ENCODE measurements around the gene MYO7A. TPM values are rescaled to one million over a fixed set of nuclear protein-coding genes. Genes with fewer than 3 reads are reported as not detected.

MYO7A gene
- total and polyA plus RNA-seq, 8 donors: 1.4 to 29.2 (median 3.3) TPM

- Histone ChIP-seq H3K4me3 (no peak overlapping the region), H3K27ac (no peak overlapping the region), H3K4me1 (peaks cover 5 to 23% (median 10%) of the 10 kb centered on the region in 4 donors), H3K9me3 (no peaks in the 10 kb centered on the region), H3K36me3 (no peaks in the 10 kb centered on the region), H3K27me3 (peaks cover 0 to 26% (median 7%) of the 10 kb centered on the region in 3 donors)
- whole genome bisulfite sequencing, 5 donors: 64 to 80% (median 79%) methylated on average over 12 of the region's 12 CpGs
- DNase-seq: no peak
- intact Hi-C loops (cut with DNase I; ENCODE audit: low total_unique reads): no loop called here
- no peak for TF ChIP-seq EP300 (IDR thresholded peaks at IDR 0.05)
- no peak for TF ChIP-seq POLR2AphosphoS5 (IDR thresholded peaks at IDR 0.05)
- no peak for TF ChIP-seq CTCF (IDR thresholded peaks at IDR 0.05)
- no peak for TF ChIP-seq POLR2A (IDR thresholded peaks at IDR 0.05)
Measured at GRCh38 chr11:77136784-77137420, 8.9 kb downstream of the MYO7A start.

GRCh38 chr11:77137421-77137820 is 9.4 kb downstream of the MYO7A start:
- no peaks in the 10 kb centered on the region for H3K36me3 ChIP-seq
- TF ChIP-seq EP300 (IDR thresholded peaks at IDR 0.05) (no peak), POLR2AphosphoS5 (IDR thresholded peaks at IDR 0.05) (no peak), CTCF (IDR thresholded peaks at IDR 0.05) (no peak), POLR2A (IDR thresholded peaks at IDR 0.05) (no peak)
- DNase-seq: no peak

DNA sequence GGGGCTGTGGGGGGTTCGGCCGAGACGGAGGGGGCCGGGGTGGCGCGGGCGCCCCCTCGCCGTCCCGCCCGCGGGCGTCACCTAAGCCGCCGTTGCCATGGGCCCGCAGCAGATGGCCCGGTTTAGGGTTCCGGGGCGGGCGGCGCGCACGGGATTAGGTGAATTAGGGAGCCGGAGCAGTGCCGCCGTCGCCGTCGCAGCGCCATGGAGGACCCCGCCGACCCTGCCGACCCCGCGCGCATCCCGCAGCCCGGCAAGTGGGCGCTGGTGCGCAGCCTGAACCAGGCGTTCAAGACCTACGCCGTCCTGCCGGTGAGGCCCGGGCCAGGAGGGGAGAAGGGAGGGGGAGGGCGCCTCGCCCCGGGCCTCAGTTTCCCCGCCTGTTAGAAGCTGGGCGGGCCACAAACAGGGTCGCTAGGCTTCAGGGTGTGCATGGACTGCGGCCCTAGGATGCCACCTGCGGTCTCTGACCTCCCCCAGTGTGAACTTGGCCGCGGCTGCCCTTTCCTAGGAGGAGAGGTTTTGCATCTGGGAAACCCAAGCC is 10.1 kb downstream of the MYO7A start:
- H3K4me3 ChIP-seq: no peak overlapping the region
- peaks cover 5 to 23% (median 10%) of the 10 kb centered on the region in 4 donors for H3K4me1 ChIP-seq
- 31 to 56% (median 47%) methylated on average over 7 to 55 of the region's 55 CpGs for WGBS, 5 donors
- no peaks in the 10 kb centered on the region for H3K36me3 ChIP-seq
- no peak for DNase-seq
- H3K9me3 ChIP-seq: no peaks in the 10 kb centered on the region
- intact Hi-C loops (cut with DNase I; ENCODE audit: low total_unique reads): no loop called here
- no peak overlapping the region for H3K27ac ChIP-seq
- H3K27me3 ChIP-seq: peaks cover 0 to 26% (median 7%) of the 10 kb centered on the region in 3 donors
- TF ChIP-seq CTCF (IDR thresholded peaks at IDR 0.05) (no peak), POLR2AphosphoS5 (IDR thresholded peaks at IDR 0.05) (no peak), POLR2A (IDR thresholded peaks at IDR 0.05) (no peak), EP300 (IDR thresholded peaks at IDR 0.05) (no peak)

More at GRCh38 chr11:77137421-77137820, 9.4 kb downstream of the MYO7A start:
- Histone ChIP-seq H3K27me3 (peaks cover 0 to 26% (median 7%) of the 10 kb centered on the region in 3 donors), H3K4me3 (no peak overlapping the region), H3K4me1 (peaks cover 5 to 23% (median 10%) of the 10 kb centered on the region in 4 donors), H3K27ac (no peak overlapping the region), H3K9me3 (no peaks in the 10 kb centered on the region)
- intact Hi-C loops (cut with DNase I; ENCODE audit: low total_unique reads): no loop called here
- WGBS, 5 donors: 74 to 86% (median 83%) methylated on average over 11 of the region's 11 CpGs

- no peak for TF ChIP-seq CTCF (IDR thresholded peaks at IDR 0.05)
- TF ChIP-seq EP300 (IDR thresholded peaks at IDR 0.05): no peak
- no peak for TF ChIP-seq POLR2A (IDR thresholded peaks at IDR 0.05)
- no peak for TF ChIP-seq POLR2AphosphoS5 (IDR thresholded peaks at IDR 0.05)
- H3K36me3 ChIP-seq: no peaks in the 10 kb centered on the region
- DNase-seq: no peak
Measured at GRCh38 chr11:77139201-77139600, 11.2 kb downstream of the MYO7A start.

More at GRCh38 chr11:77139201-77139600, 11.2 kb downstream of the MYO7A start:
- Histone ChIP-seq H3K9me3 (no peaks in the 10 kb centered on the region), H3K27me3 (peaks cover 0 to 26% (median 7%) of the 10 kb centered on the region in 3 donors), H3K4me3 (no peak overlapping the region), H3K4me1 (peaks cover 5 to 23% (median 10%) of the 10 kb centered on the region in 4 donors), H3K27ac (peak overlapping the region in 1 of 5 donors; percentile 15)
- WGBS, 5 donors: 94 to 99% (median 97%) methylated on average over 8 of the region's 8 CpGs
- intact Hi-C loops (cut with DNase I; ENCODE audit: low total_unique reads): no loop called here
